ENCODE data around the gene PIP5K1B. TPM values are rescaled to one million over a fixed set of nuclear protein-coding genes. Genes with fewer than 3 reads are reported as not detected.

Gene PIP5K1B
- total and polyA plus RNA-seq, 2 of the 13 experiments (the other 11 are each of a cell fraction or from before 2014, with no cell fraction given), result 15.8 to 17.5 TPM

DNA sequence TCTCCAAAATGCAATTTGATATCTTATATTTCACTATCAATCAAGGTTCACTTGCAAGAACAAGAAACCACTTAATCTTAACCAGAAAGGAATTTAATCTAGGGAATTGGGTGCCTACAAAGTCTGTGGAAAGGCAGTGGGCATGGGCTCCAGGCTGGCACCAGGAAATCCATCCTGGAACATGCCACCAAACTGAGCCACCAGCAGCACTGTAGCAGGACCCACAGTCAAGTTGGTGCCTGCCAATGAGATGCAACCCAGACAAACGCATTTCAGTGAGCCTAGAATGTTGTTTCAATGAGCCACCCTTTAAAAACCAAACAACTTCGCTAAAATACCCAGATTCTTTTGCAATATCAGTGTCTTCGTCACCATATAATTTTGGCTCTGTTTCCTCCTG is 237.8 kb downstream of the PIP5K1B start (continued):
- TF ChIP-seq, protein P1, sequence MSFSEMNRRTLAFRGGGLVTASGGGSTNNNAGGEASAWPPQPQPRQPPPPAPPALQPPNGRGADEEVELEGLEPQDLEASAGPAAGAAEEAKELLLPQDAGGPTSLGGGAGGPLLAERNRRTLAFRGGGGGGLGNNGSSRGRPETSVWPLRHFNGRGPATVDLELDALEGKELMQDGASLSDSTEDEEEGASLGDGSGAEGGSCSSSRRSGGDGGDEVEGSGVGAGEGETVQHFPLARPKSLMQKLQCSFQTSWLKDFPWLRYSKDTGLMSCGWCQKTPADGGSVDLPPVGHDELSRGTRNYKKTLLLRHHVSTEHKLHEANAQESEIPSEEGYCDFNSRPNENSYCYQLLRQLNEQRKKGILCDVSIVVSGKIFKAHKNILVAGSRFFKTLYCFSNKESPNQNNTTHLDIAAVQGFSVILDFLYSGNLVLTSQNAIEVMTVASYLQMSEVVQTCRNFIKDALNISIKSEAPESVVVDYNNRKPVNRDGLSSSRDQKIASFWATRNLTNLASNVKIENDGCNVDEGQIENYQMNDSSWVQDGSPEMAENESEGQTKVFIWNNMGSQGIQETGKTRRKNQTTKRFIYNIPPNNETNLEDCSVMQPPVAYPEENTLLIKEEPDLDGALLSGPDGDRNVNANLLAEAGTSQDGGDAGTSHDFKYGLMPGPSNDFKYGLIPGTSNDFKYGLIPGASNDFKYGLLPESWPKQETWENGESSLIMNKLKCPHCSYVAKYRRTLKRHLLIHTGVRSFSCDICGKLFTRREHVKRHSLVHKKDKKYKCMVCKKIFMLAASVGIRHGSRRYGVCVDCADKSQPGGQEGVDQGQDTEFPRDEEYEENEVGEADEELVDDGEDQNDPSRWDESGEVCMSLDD (CRISPR knock-in tag; IDR thresholded peaks at IDR 0.05; ENCODE audit: borderline replicate concordance), result no peak
- TF ChIP-seq ZFP36 (IDR thresholded peaks at IDR 0.05; ENCODE audit: borderline replicate concordance, low read depth, low read length, partially characterized antibody), result no peak
- no peak for TF ChIP-seq YY1 (IDR thresholded peaks at IDR 0.05; ENCODE audit: insufficient read depth, insufficient replicate concordance, low read depth, low read length)
- TF ChIP-seq KIAA2018 (CRISPR knock-in tag; IDR thresholded peaks at IDR 0.05; ENCODE audit: borderline replicate concordance), result no peak
- TF ChIP-seq JUND (CRISPR knock-in tag; IDR thresholded peaks at IDR 0.05), result no peak
- no peak for TF ChIP-seq MIER3 (CRISPR knock-in tag; IDR thresholded peaks at IDR 0.05; ENCODE audit: borderline replicate concordance)
- TF ChIP-seq KAT8 (CRISPR knock-in tag; IDR thresholded peaks at IDR 0.05), result no peak
- TF ChIP-seq NCOA2 (CRISPR knock-in tag; IDR thresholded peaks at IDR 0.05), result no peak
- TF ChIP-seq ZNF138 (CRISPR knock-in tag; IDR thresholded peaks at IDR 0.05; ENCODE audit: low read depth), result no peak
